ENCODE results near the gene SLC7A6OS.

The SLC7A6OS gene

GRCh38 chr16:68259007-68259825 is 51.5 kb downstream of the SLC7A6OS start:
- no peaks in the 10 kb centered on the region for H3K9me3 Mint-ChIP-seq
- ATAC-seq (replicated peaks) = no peak
- H3K36me3 Mint-ChIP-seq (ENCODE audit: insufficient read depth) = peaks cover 25% of the 10 kb centered on the region
- peaks cover 16 to 18% of the 10 kb centered on the region in 2 donors for H3K4me1 Mint-ChIP-seq (ENCODE audit: low read depth in 2 of 2)
- H3K27ac Mint-ChIP-seq = no peak overlapping the region
- H3K4me3 Mint-ChIP-seq = no peak overlapping the region
- no peaks in the 10 kb centered on the region for H3K27me3 Mint-ChIP-seq
- no peak for DNase-seq

DNA sequence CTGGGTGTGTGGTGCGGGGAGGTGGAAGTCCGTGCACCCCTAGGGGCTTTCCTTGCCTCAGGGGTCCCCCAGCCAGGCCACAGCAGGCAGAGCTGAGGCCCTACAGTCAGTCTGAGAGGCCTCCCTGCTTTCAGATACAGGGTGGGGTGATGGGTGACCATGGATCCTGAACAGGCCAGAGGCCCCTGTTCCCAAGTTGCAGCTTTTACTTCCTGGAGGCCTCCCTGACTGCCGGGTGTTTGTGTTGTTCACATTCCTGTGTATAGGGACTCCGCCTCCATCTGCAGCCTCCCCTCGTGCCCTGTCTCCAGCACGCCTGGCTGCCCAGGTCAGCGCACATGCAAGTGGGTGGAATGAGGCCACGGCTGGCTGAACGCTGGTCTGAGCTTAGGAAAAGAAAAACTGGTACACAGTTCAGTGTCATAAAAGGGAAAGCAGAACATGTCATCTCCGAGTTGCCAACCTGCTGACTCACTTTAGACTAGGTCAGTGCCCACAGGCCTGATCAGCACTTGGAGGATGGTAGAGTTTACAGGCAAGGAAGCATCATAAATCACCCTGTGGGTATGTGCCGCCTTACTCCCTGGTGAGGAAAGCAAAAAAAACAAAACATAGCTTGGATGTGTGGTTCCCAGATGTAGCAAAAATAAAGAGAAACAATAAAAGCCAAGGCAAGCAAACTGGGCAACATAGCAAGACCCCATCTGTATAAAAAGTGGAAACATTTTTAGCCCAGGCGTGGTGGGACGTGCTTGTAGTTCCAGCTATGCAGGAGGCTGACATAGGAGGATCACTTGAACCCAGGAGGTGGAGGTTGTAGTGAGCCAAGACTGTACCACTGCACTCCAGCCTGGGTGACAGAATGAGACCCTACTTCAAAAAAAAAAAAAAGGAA is 52.6 kb downstream of the SLC7A6OS start:
- no peak for DNase-seq

GRCh38 chr16:68257251-68257905 is 53.4 kb downstream of the SLC7A6OS start:
- Mint-ChIP-seq H3K27ac (no peak overlapping the region), H3K27me3 (no peaks in the 10 kb centered on the region), H3K9me3 (no peaks in the 10 kb centered on the region), H3K36me3 (ENCODE audit: insufficient read depth) (peaks cover 24% of the 10 kb centered on the region), H3K4me3 (no peak overlapping the region), H3K4me1 (ENCODE audit: low read depth in 2 of 2) (peaks cover 6% of the 10 kb centered on the region in 2 donors)
- DNase-seq (no peak), ATAC-seq (replicated peaks) (no peak)

More for the DNA sequence above, 52.6 kb downstream of the SLC7A6OS start:
- Mint-ChIP-seq H3K36me3 (ENCODE audit: insufficient read depth) (peaks cover 21% of the 10 kb centered on the region), H3K27me3 (no peaks in the 10 kb centered on the region), H3K27ac (peak overlapping the region in 1 of 2 donors; percentile 19), H3K9me3 (no peaks in the 10 kb centered on the region), H3K4me3 (no peak overlapping the region), H3K4me1 (ENCODE audit: low read depth in 2 of 2) (peaks cover 8 to 9% of the 10 kb centered on the region in 2 donors)
- ATAC-seq (replicated peaks) = no peak

GRCh38 chr16:68255712-68256111 is 55.0 kb downstream of the SLC7A6OS start:
- Mint-ChIP-seq H3K9me3 (no peaks in the 10 kb centered on the region), H3K4me1 (ENCODE audit: low read depth in 2 of 2) (no peaks in the 10 kb centered on the region), H3K4me3 (no peak overlapping the region), H3K36me3 (ENCODE audit: insufficient read depth) (peaks cover 36% of the 10 kb centered on the region), H3K27me3 (no peaks in the 10 kb centered on the region), H3K27ac (peak overlapping the region in 1 of 2 donors; percentile 32)
- DNase-seq (no peak), ATAC-seq (replicated peaks) (no peak)

DNA sequence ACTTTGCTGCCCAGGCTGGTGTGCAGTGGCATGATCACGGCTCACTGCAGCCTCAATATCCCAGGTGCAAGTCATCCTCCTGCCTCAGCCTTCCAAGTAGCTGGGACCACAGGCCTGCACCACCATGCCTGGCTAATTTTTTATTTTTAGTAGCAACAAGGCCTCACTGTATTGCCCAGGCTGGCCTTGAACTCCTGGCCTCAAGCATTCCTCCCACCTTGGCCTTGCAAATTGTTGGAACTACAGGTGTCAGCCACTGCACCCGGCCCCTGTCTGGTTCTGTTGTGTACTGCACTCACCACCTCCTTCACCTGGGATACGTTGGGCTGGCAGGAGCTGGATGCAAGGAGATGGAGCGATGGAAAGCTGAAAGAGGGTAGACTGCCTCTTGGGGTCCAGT is 57.0 kb downstream of the SLC7A6OS start:
- Mint-ChIP-seq H3K27me3 (no peaks in the 10 kb centered on the region), H3K27ac (no peak overlapping the region), H3K4me1 (ENCODE audit: low read depth in 2 of 2) (no peaks in the 10 kb centered on the region), H3K36me3 (ENCODE audit: insufficient read depth) (peaks cover 34% of the 10 kb centered on the region), H3K9me3 (no peaks in the 10 kb centered on the region), H3K4me3 (no peak overlapping the region)
- no peak for DNase-seq
- no peak for ATAC-seq (replicated peaks)

DNA sequence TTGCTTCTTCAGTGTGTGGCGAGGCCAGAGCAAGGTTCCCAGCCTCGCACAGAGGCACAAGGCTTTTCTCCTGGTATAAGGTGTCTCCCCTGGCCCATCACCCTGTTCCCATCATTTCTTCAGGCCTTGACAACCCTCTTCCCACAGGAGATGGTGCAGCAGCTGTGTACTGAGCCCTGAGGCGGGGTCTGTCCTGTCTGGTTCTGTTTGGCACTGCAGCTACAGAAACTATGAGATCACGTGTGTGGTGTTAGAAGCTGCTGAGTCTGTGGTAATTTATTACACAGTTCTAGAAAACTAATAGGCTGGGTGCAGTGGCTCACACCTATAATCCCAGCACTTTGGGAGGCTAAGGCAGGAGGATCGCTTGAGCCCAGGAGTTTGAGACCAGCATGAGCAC is 58.4 kb downstream of the SLC7A6OS start:
- Mint-ChIP-seq H3K36me3 (ENCODE audit: insufficient read depth) (peaks cover 31% of the 10 kb centered on the region), H3K27me3 (no peaks in the 10 kb centered on the region), H3K4me1 (ENCODE audit: low read depth in 2 of 2) (peaks cover 0 to 5% of the 10 kb centered on the region in 2 donors), H3K4me3 (no peak overlapping the region), H3K27ac (peak overlapping the region in 1 of 2 donors; percentile 59), H3K9me3 (no peaks in the 10 kb centered on the region)
- DNase-seq (no peak), ATAC-seq (replicated peaks) (no peak)

DNA sequence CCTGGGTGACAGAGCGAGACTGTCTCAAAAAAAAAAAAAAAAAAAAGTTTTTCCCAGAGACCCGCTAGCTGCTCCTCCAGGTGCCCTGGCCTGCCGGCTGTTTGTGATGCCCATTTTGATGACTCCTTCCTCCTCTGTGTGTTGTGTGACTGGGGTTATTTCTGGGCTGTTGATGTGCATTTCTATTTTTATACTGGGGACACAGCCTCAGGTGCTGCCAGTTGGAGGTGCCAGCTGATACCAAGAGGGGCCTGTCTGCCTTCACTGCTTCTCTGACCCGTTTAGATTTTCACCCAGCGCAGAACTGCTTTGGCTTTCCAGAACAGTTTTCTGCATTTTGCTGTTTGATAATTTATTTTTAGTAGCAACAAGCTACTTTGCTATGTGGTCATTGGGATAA is 58.9 kb downstream of the SLC7A6OS start:
- Mint-ChIP-seq H3K4me1 (ENCODE audit: low read depth in 2 of 2) (peaks cover 0 to 5% of the 10 kb centered on the region in 2 donors), H3K4me3 (no peak overlapping the region), H3K36me3 (ENCODE audit: insufficient read depth) (peaks cover 31% of the 10 kb centered on the region), H3K9me3 (no peaks in the 10 kb centered on the region), H3K27me3 (no peaks in the 10 kb centered on the region), H3K27ac (peak overlapping the region in 1 of 2 donors; percentile 59)
- DNase-seq = no peak
- ATAC-seq (replicated peaks) = no peak

DNA sequence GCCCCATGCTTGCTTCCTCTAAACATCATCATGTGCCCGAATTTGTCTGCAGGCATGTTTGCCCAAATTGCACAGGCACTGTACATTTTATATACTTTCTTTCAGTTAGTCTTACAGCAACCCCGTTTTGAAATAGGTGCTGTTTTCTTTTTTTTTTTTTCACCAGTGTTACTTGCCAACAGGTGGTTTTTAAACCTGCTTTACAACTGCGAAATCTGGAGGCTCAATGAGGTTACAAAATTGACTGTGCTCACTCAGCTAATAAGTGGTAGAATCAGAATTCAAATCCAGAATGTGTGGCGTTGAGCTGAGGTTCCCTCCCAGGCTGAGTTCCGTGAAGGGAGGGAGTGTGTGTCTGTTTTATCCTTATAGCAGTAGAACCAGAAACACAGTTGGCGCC is 59.8 kb downstream of the SLC7A6OS start:
- Mint-ChIP-seq H3K27ac (no peak overlapping the region), H3K9me3 (no peaks in the 10 kb centered on the region), H3K4me1 (ENCODE audit: low read depth in 2 of 2) (peaks cover 8 to 13% of the 10 kb centered on the region in 2 donors), H3K4me3 (no peak overlapping the region), H3K27me3 (no peaks in the 10 kb centered on the region), H3K36me3 (ENCODE audit: insufficient read depth) (peaks cover 31% of the 10 kb centered on the region)
- DNase-seq = no peak
- ATAC-seq (replicated peaks) = no peak

DNA sequence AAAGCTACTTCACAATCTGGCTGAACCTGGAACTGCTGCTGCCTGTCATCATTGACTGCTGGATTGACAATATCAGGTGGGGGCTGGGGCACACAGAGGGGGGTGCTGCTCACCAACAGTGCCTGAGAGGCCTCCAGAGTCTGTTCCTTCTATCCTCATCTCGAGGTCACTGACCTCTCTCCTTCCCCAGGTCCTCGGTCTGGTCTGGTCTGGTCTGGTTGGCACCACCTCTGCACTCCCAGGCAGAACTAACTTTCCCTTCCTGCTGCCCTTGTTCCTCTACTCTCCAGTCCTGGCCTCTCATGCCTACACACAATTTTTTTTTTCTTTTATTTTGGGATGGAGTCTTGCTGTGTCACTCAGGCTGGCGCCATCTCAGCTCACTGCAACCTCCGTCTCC is 61.4 kb downstream of the SLC7A6OS start:
- ATAC-seq (replicated peaks) = no peak
- no peak for DNase-seq

More for the DNA sequence above, 61.4 kb downstream of the SLC7A6OS start:
- H3K4me1 Mint-ChIP-seq (ENCODE audit: low read depth in 2 of 2) = peaks cover 14 to 21% of the 10 kb centered on the region in 2 donors
- no peaks in the 10 kb centered on the region for H3K27me3 Mint-ChIP-seq
- no peak overlapping the region for H3K4me3 Mint-ChIP-seq
- H3K27ac Mint-ChIP-seq = no peak overlapping the region
- H3K9me3 Mint-ChIP-seq = no peaks in the 10 kb centered on the region
- H3K36me3 Mint-ChIP-seq (ENCODE audit: insufficient read depth) = peaks cover 45% of the 10 kb centered on the region

Measured in effector memory CD8-positive, alpha-beta T cell (primary cell).